HEK293 (cell line): ENCODE results near the gene TXNDC15.

Experiments used
- BCL11B ChIP-seq: fragments of 450-650 bp; formaldehyde crosslinking; IDR thresholded peaks from 2 replicates; pipeline ENCODE4 v1.5.1; 2016; ENCODE audit warnings: low read depth, missing biosample characterization, missing genetic modification characterization
- BCL6B ChIP-seq: fragments of 450-650 bp; formaldehyde crosslinking; IDR thresholded peaks from 2 replicates; pipeline ENCODE4 v1.5.1; 2017; ENCODE audit warnings: missing biosample characterization, missing genetic modification characterization
- EGR2 ChIP-seq: fragments of 450-650 bp; formaldehyde crosslinking; IDR thresholded peaks from 2 replicates; pipeline ENCODE4 v1.5.1; 2016; ENCODE audit warnings: low read depth, missing biosample characterization, missing genetic modification characterization
- FEZF1 ChIP-seq: fragments of 450-650 bp; formaldehyde crosslinking; IDR thresholded peaks from 2 replicates; pipeline ENCODE4 v1.5.1; 2016; ENCODE audit warnings: missing biosample characterization, missing genetic modification characterization
- GLIS2 ChIP-seq: fragments of 450-650 bp; formaldehyde crosslinking; IDR thresholded peaks from 2 replicates; pipeline ENCODE4 v1.5.1; 2016; ENCODE audit warnings: missing biosample characterization, missing genetic modification characterization
- HOXC10 ChIP-seq: sonication (generic); formaldehyde crosslinking; IDR thresholded peaks from 2 replicates; pipeline ENCODE4 v1.8.1; 2023; ENCODE audit warnings: mild to moderate bottlenecking, missing genetic modification reagents
- SALL2 ChIP-seq: fragments of 450-650 bp; formaldehyde crosslinking; IDR thresholded peaks from 2 replicates; pipeline ENCODE4 v1.5.0; 2017; ENCODE audit warnings: missing biosample characterization, mild to moderate bottlenecking, missing genetic modification characterization, borderline replicate concordance
- TRIM28 ChIP-seq: IDR thresholded peaks from 2 replicates; pipeline ENCODE4 v1.6.1; 2011; ENCODE audit warnings: low read length, control low read depth, borderline replicate concordance
- ZBTB26 ChIP-seq: fragments of 450-650 bp; formaldehyde crosslinking; optimal IDR thresholded peaks from 2 replicates; pipeline ENCODE3; 2016; ENCODE audit warnings: missing biosample characterization, mild to moderate bottlenecking, missing genetic modification characterization
- ZBTB8A ChIP-seq: fragments of 450-650 bp; formaldehyde crosslinking; IDR thresholded peaks from 2 replicates; pipeline ENCODE4 v1.5.1; 2016; ENCODE audit warnings: missing biosample characterization, missing genetic modification characterization
- ZFHX2 ChIP-seq: fragments of 450-650 bp; formaldehyde crosslinking; conservative IDR thresholded peaks from 2 replicates; pipeline ENCODE4 v1.5.1; 2016; ENCODE audit warnings: missing biosample characterization, missing genetic modification characterization
- ZNF10 ChIP-seq: fragments of 450-650 bp; formaldehyde crosslinking; IDR thresholded peaks from 2 replicates; pipeline ENCODE4 v1.5.1; 2017; ENCODE audit warnings: missing biosample characterization, missing genetic modification characterization
- ZNF114 ChIP-seq: fragments of 450-650 bp; formaldehyde crosslinking; IDR thresholded peaks from 2 replicates; pipeline ENCODE4 v1.5.0; 2017; ENCODE audit warnings: missing biosample characterization, missing genetic modification characterization
- ZNF132 ChIP-seq: fragments of 450-650 bp; formaldehyde crosslinking; IDR thresholded peaks from 2 replicates; pipeline ENCODE4 v1.5.1; 2017; ENCODE audit warnings: missing biosample characterization, missing genetic modification characterization, borderline replicate concordance
- ZNF16 ChIP-seq: fragments of 450-650 bp; formaldehyde crosslinking; IDR thresholded peaks from 2 replicates; pipeline ENCODE4 v1.5.1; 2016; ENCODE audit warnings: low read depth, missing biosample characterization, missing genetic modification characterization
- ZNF211 ChIP-seq: fragments of 450-650 bp; formaldehyde crosslinking; IDR thresholded peaks from 2 replicates; pipeline ENCODE4 v1.5.1; 2016; ENCODE audit warnings: low read depth, missing biosample characterization, missing genetic modification characterization
- ZNF223 ChIP-seq: fragments of 450-650 bp; formaldehyde crosslinking; IDR thresholded peaks from 2 replicates; pipeline ENCODE4 v1.5.1; 2016; ENCODE audit warnings: missing biosample characterization, missing genetic modification characterization
- ZNF335 ChIP-seq: fragments of 450-650 bp; formaldehyde crosslinking; conservative IDR thresholded peaks from 2 replicates; pipeline ENCODE4 v1.5.1; 2016; ENCODE audit warnings: missing biosample characterization, missing genetic modification characterization
- ZNF394 ChIP-seq: fragments of 450-650 bp; formaldehyde crosslinking; IDR thresholded peaks from 2 replicates; pipeline ENCODE4 v1.5.1; 2016; ENCODE audit warnings: missing biosample characterization, missing genetic modification characterization, mild to moderate bottlenecking, moderate library complexity, borderline replicate concordance
- ZNF416 ChIP-seq: fragments of 450-650 bp; formaldehyde crosslinking; IDR thresholded peaks from 2 replicates; pipeline ENCODE4 v1.5.1; 2016; ENCODE audit warnings: missing biosample characterization, missing genetic modification characterization
- ZNF48 ChIP-seq: fragments of 450-650 bp; formaldehyde crosslinking; IDR thresholded peaks from 2 replicates; pipeline ENCODE4 v1.5.1; 2016; ENCODE audit warnings: missing biosample characterization, missing genetic modification characterization
- ZNF488 ChIP-seq: fragments of 450-650 bp; formaldehyde crosslinking; IDR thresholded peaks from 2 replicates; pipeline ENCODE4 v1.5.1; 2016; ENCODE audit warnings: missing biosample characterization, missing genetic modification characterization
- ZNF529 ChIP-seq: fragments of 450-650 bp; formaldehyde crosslinking; IDR thresholded peaks from 2 replicates; pipeline ENCODE4 v1.5.1; 2017; ENCODE audit warnings: missing genetic modification characterization, missing biosample characterization; ENCODE audit not compliant: insufficient replicate concordance
- ZNF621 ChIP-seq: fragments of 450-650 bp; formaldehyde crosslinking; IDR thresholded peaks from 2 replicates; pipeline ENCODE4 v1.5.1; 2017; ENCODE audit warnings: missing biosample characterization, missing genetic modification characterization
- ZNF629 ChIP-seq: fragments of 450-650 bp; formaldehyde crosslinking; IDR thresholded peaks from 2 replicates; pipeline ENCODE4 v1.5.1; 2017; ENCODE audit warnings: missing biosample characterization, missing genetic modification characterization
- ZNF639 ChIP-seq: fragments of 450-650 bp; formaldehyde crosslinking; IDR thresholded peaks from 2 replicates; pipeline ENCODE4 v1.5.1; 2016; ENCODE audit warnings: missing biosample characterization, missing genetic modification characterization
- ZNF837 ChIP-seq: fragments of 450-650 bp; formaldehyde crosslinking; IDR thresholded peaks from 2 replicates; pipeline ENCODE4 v1.5.1; 2016; ENCODE audit warnings: missing biosample characterization, missing genetic modification characterization
- ZSCAN30 ChIP-seq: fragments of 450-650 bp; IDR thresholded peaks from 2 replicates; pipeline ENCODE4 v1.5.1; 2018; ENCODE audit warnings: missing biosample characterization, mild to moderate bottlenecking, missing genetic modification characterization, moderate library complexity
- ZXDB ChIP-seq: fragments of 450-650 bp; formaldehyde crosslinking; IDR thresholded peaks from 2 replicates; pipeline ENCODE4 v1.5.1; 2016; ENCODE audit warnings: missing biosample characterization, missing genetic modification characterization
- TF ChIP-seq, protein P1 (sequence below): IDR thresholded peaks from 2 replicates; pipeline ENCODE4 v1.6.1; 2011; ENCODE audit warnings: mild to moderate bottlenecking, low read depth, low read length, borderline replicate concordance
- TF ChIP-seq, protein P2 (sequence below): sonication (generic); formaldehyde crosslinking; IDR thresholded peaks from 2 replicates; pipeline ENCODE4 v1.8.1; 2022; ENCODE audit warnings: mild to moderate bottlenecking, moderate library complexity, missing genetic modification reagents
- TF ChIP-seq, protein P3 (sequence below): fragments of 450-650 bp; formaldehyde crosslinking; IDR thresholded peaks from 2 replicates; pipeline ENCODE4 v1.5.1; 2016; ENCODE audit warnings: missing biosample characterization, missing genetic modification characterization

The TXNDC15 gene

DNA sequence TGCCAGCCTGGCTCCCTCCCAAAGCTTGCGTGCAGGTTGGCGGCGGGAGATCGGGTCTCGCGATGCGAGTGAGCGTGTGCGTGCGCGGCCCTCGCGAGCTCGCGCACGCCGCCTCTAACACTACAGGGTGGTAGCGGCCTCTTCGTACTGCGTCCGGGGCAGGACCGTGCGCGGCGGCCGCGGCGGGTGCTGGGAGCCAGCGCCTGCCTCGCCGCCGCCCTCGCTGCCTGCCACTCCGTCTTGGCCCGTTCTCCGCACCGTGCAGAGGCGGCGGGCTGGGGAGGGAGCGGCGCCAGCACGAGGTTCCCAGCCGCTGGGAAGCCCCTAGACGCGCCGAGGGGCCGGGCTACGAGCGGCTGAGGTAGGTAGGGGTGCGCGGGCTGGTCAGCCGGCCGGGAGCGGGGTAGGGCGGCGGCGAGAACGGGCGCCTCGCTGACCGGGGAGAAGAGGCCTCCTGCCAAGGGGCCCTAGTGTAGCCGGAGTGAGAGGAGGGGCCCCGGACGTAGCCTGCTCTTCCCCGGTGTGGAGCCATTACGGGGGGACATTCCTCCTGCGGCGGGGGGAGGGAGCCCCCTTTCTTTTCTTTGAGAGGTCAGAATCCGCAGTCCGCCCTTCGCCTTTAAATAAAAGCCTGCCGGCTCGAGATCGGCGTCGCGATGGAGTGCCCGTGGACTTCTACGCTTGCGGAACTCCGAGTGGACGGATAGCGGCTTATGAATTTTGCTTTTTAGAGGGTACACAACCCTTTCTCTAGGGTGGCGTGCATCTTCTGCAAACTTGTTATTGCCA, 28.1 kb upstream of the TXNDC15 start, which contains the start of gene C5orf24 (continued):
- no peak for TF ChIP-seq BCL6B
- TF ChIP-seq GLIS2, result peak; percentile 53; the same call in 1 of the 2 replicates
- TF ChIP-seq ZNF48 (tag by site-specific recombination), result no peak
- no peak for TF ChIP-seq FEZF1 (tag by site-specific recombination)
- TF ChIP-seq ZNF529 (tag by site-specific recombination), result no peak
- no peak for TF ChIP-seq ZNF211 (tag by site-specific recombination)
- peak; percentile 99 for TF ChIP-seq ZBTB26 (tag by site-specific recombination)
- TF ChIP-seq ZNF223, result no peak
- 0 out of 2 replicates have a peak, but pooled peaks have one; percentile 12 for TF ChIP-seq EGR2 (tag by site-specific recombination)
- no peak for TF ChIP-seq HOXC10
- peak; percentile 79; the same call in 1 of the 2 replicates for TF ChIP-seq TRIM28
- no peak for TF ChIP-seq ZNF837 (tag by site-specific recombination)
- TF ChIP-seq, protein P1, sequence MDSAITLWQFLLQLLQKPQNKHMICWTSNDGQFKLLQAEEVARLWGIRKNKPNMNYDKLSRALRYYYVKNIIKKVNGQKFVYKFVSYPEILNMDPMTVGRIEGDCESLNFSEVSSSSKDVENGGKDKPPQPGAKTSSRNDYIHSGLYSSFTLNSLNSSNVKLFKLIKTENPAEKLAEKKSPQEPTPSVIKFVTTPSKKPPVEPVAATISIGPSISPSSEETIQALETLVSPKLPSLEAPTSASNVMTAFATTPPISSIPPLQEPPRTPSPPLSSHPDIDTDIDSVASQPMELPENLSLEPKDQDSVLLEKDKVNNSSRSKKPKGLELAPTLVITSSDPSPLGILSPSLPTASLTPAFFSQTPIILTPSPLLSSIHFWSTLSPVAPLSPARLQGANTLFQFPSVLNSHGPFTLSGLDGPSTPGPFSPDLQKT, result no peak
- TF ChIP-seq ZNF629, result no peak
- TF ChIP-seq ZNF335 (tag by site-specific recombination), result peak; percentile 62
- no peak for TF ChIP-seq ZNF394 (tag by site-specific recombination)
- TF ChIP-seq ZSCAN30, result peak; percentile 91
- no peak for TF ChIP-seq ZNF16 (tag by site-specific recombination)
- no peak for TF ChIP-seq ZNF114 (tag by site-specific recombination)
- no peak; the same call in 1 of the 2 replicates for TF ChIP-seq ZNF10
- TF ChIP-seq ZNF416 (tag by site-specific recombination), result no peak
- TF ChIP-seq ZNF488 (tag by site-specific recombination), result no peak
- TF ChIP-seq, protein P2, sequence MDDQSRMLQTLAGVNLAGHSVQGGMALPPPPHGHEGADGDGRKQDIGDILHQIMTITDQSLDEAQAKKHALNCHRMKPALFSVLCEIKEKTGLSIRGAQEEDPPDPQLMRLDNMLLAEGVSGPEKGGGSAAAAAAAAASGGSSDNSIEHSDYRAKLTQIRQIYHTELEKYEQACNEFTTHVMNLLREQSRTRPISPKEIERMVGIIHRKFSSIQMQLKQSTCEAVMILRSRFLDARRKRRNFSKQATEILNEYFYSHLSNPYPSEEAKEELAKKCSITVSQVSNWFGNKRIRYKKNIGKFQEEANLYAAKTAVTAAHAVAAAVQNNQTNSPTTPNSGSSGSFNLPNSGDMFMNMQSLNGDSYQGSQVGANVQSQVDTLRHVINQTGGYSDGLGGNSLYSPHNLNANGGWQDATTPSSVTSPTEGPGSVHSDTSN (CRISPR knock-in tag), result peak; percentile 85
- TF ChIP-seq ZXDB, result no peak; the same call in 1 of the 2 replicates
- TF ChIP-seq SALL2, result no peak
- TF ChIP-seq BCL11B (tag by site-specific recombination), result no peak
- TF ChIP-seq ZNF639, result no peak
- TF ChIP-seq ZNF132 (tag by site-specific recombination), result no peak
- no peak for TF ChIP-seq ZNF621
- TF ChIP-seq ZBTB8A, result peak; percentile 80
- TF ChIP-seq, protein P3, sequence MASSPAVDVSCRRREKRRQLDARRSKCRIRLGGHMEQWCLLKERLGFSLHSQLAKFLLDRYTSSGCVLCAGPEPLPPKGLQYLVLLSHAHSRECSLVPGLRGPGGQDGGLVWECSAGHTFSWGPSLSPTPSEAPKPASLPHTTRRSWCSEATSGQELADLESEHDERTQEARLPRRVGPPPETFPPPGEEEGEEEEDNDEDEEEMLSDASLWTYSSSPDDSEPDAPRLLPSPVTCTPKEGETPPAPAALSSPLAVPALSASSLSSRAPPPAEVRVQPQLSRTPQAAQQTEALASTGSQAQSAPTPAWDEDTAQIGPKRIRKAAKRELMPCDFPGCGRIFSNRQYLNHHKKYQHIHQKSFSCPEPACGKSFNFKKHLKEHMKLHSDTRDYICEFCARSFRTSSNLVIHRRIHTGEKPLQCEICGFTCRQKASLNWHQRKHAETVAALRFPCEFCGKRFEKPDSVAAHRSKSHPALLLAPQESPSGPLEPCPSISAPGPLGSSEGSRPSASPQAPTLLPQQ (tag by site-specific recombination), result peak; percentile 87
- TF ChIP-seq ZFHX2 (tag by site-specific recombination), result peak; percentile 54
